Measurements from ENCODE around the gene AMZ1. TPM values are rescaled to one million over a fixed set of nuclear protein-coding genes. Genes with fewer than 3 reads are reported as not detected.

The AMZ1 gene
- total RNA-seq, 1 experiment from 2014 or later = 0.74 TPM

GRCh38 chr7:2732388-2732787, 44.4 kb downstream of the AMZ1 start:
- TF ChIP-seq CTCF (conservative IDR thresholded peaks at IDR 0.05) = no peak
- peaks cover 31 to 43% (median 41%) of the 10 kb centered on the region in 3 experiments; a peak in 6 of 7 replicates for H3K36me3 Mint-ChIP-seq (ENCODE audit: insufficient read depth in 1 of 3, low read depth in 3 of 3)
- Histone ChIP-seq H2BK5ac (ENCODE audit: insufficient read length, low read length) (no peak overlapping the region), H3T11ph (ENCODE audit: low read length) (no peak overlapping the region), H3K4me2 (ENCODE audit: insufficient read depth, insufficient read length, low read length) (no peak overlapping the region), H3K4ac (ENCODE audit: low read depth, low read length) (no peak overlapping the region), H2AK5ac (ENCODE audit: insufficient read length, low read length) (no peak overlapping the region), H3K23me2 (ENCODE audit: insufficient read length, low read depth, low read length, poor library complexity, severe bottlenecking) (no peaks in the 10 kb centered on the region), H2BK12ac (ENCODE audit: insufficient read length, low read depth, low read length) (no peak overlapping the region), H3K14ac (ENCODE audit: insufficient read depth, low read length) (no peak overlapping the region), H3K23ac (ENCODE audit: insufficient read length, low read depth, low read length) (no peak overlapping the region), H3K4me1 (ENCODE audit: insufficient read depth, low read length) (no peaks in the 10 kb centered on the region; the same call in 1 of the 2 replicates), H3K18ac (ENCODE audit: insufficient read length, low read depth, low read length) (no peak overlapping the region), H2BK20ac (ENCODE audit: low read depth, low read length, poor library complexity, severe bottlenecking) (no peak overlapping the region), H2AFZ (ENCODE audit: low read length) (no peak overlapping the region), H3K9ac (ENCODE audit: extremely low read depth, insufficient read length, low read length) (no peak overlapping the region), H2BK120ac (ENCODE audit: low read depth, low read length, poor library complexity, severe bottlenecking) (no peak overlapping the region), H4K5ac (ENCODE audit: insufficient read length, low read depth, low read length) (no peak overlapping the region), H4K8ac (replicated peaks; ENCODE audit: insufficient read length, low read depth, low read length) (no peak overlapping the region), H3K9me3 (ENCODE audit: control insufficient read depth, low read depth, low read length) (no peaks in the 10 kb centered on the region), H3K27ac (ENCODE audit: insufficient read length, low read depth, low read length) (no peak overlapping the region), H4K20me1 (ENCODE audit: control insufficient read depth, insufficient read depth, insufficient read length) (no peaks in the 10 kb centered on the region), H3K56ac (ENCODE audit: insufficient read length, low read depth, low read length) (no peak overlapping the region), H3K79me1 (ENCODE audit: insufficient read depth, low read depth, low read length, poor library complexity, severe bottlenecking) (peaks cover 8% of the 10 kb centered on the region), H3K79me2 (ENCODE audit: insufficient read depth, low read length) (no peaks in the 10 kb centered on the region; the same call in 1 of the 2 replicates), H3K27me3 (ENCODE audit: insufficient read depth, low read length) (no peaks in the 10 kb centered on the region), H2BK15ac (ENCODE audit: low read depth, low read length) (no peak overlapping the region), H4K91ac (ENCODE audit: insufficient read length, low read depth, low read length) (no peak overlapping the region)
- peak; percentile 10 for DNase-seq
- peaks cover 21 to 22% of the 10 kb centered on the region in 2 experiments for H3K4me1 Mint-ChIP-seq
- WGBS (ENCODE audit: extremely low coverage, insufficient read length, low lambda C conversion rate) = no CpG with 5 or more reads among the region's 9 CpGs
- H3K4me3 Mint-ChIP-seq = no peak overlapping the region
- H3K27ac Mint-ChIP-seq = peak overlapping the region in 2 of 3 experiments; percentile 3 to 29; a peak in 1 of 7 replicates
- no peaks in the 10 kb centered on the region for H3K9me3 Mint-ChIP-seq
- H3K27me3 Mint-ChIP-seq (ENCODE audit: low read depth) = no peaks in the 10 kb centered on the region

All from H9 (cell line).